NCI-H1092 treated with DMSO at 0.1 percent for 48 hours (cell line): ENCODE results near the gene PEAR1.
A peak's percentile ranks its signal among the peaks of the same experiment; 100 is the strongest.

Experiments
- DNase-seq: peaks from one replicate; lab custom pipeline; 2025; lab: John Stamatoyannopoulos, UW

PEAR1 gene

DNA sequence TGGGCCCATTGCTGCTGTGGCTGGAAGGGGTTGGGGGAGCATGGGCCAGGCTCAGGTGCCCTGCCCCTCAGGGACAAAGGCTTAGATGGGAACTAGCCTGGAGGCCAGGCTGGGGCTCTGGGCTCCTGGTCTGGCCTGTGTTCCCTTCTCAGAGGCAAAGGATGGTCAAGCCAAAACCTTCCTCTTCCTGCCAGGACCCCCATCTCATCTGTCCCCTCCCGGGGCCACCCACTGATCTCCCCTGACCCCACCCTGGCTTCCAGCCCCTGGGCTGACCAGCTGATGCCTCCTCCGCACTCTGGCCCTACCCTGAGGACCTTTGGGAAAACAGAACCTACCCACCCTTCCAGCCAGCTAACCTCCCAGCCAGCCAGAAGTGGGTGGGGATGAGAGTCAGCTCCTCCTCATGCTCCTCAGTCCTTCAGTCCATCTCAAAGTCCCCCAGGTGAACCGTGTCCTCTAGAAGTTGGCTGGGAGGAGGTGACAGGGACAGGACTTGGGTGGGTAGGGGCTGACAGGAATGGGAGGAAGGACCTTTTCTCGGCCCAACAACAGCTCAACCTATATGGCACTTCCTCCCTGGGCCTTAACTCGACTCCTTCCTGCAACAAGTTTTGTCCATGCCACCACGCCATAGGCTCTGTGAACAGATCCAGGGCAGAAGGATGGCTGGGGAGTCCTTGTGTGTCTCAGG, 7.5 kb downstream of the PEAR1 start:
- no peak for DNase-seq

DNA sequence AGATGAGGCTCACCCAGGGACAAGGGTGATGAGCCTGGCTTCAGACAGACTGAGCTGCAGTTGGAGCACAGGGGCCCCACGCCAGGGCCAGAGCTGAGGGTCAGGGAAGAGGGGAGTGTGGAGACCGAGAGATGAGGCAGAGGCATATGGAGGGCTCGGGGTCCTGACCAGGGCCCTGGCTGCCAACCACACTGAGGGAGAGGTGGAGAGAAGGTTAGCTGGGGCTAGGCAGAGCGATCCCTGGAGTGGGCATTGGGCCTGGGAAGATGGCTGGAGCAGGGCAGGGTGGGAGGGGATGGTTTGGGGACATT, 8.0 kb downstream of the PEAR1 start:
- no peak for DNase-seq

- no peak for DNase-seq
Observed at GRCh38 chr1:156901966-156902915, 8.7 kb downstream of the PEAR1 start.

GRCh38 chr1:156903328-156904091, 10.0 kb downstream of the PEAR1 start:
- no peak for DNase-seq

- no peak for DNase-seq
Observed at GRCh38 chr1:156904187-156904959, 10.9 kb downstream of the PEAR1 start.

DNA sequence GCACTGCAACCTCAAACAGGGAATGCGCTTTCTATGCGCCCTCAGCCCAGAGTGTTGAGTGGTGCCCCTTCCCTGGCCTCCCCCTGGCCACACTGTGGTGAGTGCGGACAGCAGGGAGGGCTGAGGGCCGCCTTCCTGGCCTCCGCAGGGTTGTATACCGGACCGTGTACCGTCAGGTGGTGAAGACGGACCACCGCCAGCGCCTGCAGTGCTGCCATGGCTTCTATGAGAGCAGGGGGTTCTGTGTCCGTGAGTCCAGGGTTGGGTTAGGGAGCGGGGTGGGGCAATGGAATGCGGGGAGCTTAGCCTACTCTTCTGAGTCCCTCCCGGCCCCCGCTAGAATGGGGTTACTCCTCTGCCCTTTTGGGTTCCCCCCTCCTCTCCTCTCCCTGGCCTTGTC, 11.7 kb downstream of the PEAR1 start:
- DNase-seq: no peak

- no peak for DNase-seq
Observed at GRCh38 chr1:156905651-156906050, 12.1 kb downstream of the PEAR1 start.

DNA sequence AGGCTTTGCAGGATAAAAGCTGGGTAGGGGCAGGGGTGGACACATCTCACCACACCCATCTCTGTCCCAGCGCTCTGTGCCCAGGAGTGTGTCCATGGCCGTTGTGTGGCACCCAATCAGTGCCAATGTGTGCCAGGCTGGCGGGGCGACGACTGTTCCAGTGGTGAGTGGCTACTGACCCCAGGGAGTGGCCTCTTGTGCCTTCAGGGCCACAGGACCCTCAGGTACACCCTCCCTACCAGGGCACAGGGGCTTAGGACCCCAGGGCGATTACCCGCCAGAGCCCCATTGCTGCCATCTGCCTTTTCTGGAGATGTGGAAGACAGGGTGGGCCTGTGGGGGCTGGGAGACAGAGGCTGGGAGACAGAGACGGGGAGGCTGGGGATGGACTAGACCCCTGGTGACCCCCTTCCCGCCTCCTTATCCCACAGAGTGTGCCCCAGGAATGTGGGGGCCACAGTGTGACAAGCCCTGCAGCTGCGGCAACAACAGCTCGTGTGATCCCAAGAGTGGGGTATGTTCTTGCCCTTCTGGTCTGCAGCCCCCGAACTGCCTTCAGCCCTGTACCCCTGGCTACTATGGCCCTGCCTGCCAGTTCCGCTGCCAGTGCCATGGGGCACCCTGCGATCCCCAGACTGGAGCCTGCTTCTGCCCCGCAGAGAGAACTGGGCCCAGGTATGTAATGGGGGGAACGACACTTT, 12.8 kb downstream of the PEAR1 start:
- no peak for DNase-seq

DNA sequence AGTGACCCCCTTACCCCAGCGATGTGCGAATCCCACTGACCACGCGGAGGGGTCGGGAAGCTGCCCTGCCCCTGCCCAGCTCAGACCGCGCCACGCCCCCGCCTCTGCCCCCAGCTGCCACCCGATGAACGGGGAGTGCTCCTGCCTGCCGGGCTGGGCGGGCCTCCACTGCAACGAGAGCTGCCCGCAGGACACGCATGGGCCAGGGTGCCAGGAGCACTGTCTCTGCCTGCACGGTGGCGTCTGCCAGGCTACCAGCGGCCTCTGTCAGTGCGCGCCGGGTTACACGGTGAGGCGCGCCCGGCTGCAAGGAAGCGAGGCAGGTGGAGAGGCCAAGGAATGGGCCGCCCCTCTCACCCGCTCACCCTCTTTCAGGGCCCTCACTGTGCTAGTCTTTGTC, 15.0 kb downstream of the PEAR1 start:
- no peak for DNase-seq

- DNase-seq: no peak
Observed at GRCh38 chr1:156908955-156909354, 15.4 kb downstream of the PEAR1 start.

GRCh38 chr1:156909671-156910070, 16.2 kb downstream of the PEAR1 start:
- DNase-seq: no peak

- no peak for DNase-seq
Observed at GRCh38 chr1:156910309-156910782, 16.8 kb downstream of the PEAR1 start.

DNA sequence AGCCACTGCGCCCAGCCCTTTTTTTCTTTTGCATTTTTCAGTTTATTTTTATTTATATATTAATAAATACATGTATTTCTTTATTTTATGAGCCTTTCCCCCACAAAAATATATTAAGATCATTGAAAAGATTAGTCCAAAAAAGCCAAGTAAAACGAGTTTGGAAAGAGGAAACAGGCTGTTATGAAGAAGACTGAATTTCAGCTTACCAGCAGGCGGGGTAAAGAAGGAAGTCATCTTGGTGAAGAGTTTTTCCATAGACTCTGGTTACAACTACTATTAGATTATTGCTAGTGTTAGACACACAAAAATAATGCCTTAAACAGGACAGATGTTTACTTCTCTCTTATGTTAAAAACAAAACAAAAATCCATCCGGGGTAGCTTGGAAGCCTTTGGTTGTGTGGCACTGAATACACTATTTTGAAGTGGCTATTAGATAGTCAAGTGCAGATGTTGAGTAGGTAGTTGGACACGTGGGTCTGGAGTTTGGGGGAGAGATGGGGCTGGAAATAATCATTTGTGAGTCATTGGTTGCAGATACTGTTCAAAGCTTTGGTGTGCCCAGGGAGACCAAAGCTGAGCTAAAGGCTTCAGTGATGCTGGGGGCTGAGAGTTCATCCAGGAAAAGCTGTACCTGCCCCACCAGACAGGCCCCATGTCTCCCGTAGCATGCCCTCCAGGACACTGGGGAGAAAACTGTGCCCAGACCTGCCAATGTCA, 18.2 kb downstream of the PEAR1 start:
- peak; percentile 22 for DNase-seq

DNA sequence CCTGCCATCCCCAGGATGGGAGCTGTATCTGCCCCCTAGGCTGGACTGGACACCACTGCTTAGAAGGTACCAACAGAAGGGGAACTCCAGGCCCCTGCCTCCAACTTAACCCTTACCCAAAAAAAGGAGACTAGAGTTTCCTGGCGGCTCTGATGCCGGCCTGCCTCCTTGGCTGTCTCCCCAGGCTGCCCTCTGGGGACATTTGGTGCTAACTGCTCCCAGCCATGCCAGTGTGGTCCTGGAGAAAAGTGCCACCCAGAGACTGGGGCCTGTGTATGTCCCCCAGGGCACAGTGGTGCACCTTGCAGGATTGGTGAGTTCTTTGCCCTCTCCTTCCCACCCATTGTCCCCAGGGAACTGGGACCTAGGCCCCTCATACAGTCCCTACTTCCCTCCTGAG, 18.8 kb downstream of the PEAR1 start:
- DNase-seq: no peak

DNA sequence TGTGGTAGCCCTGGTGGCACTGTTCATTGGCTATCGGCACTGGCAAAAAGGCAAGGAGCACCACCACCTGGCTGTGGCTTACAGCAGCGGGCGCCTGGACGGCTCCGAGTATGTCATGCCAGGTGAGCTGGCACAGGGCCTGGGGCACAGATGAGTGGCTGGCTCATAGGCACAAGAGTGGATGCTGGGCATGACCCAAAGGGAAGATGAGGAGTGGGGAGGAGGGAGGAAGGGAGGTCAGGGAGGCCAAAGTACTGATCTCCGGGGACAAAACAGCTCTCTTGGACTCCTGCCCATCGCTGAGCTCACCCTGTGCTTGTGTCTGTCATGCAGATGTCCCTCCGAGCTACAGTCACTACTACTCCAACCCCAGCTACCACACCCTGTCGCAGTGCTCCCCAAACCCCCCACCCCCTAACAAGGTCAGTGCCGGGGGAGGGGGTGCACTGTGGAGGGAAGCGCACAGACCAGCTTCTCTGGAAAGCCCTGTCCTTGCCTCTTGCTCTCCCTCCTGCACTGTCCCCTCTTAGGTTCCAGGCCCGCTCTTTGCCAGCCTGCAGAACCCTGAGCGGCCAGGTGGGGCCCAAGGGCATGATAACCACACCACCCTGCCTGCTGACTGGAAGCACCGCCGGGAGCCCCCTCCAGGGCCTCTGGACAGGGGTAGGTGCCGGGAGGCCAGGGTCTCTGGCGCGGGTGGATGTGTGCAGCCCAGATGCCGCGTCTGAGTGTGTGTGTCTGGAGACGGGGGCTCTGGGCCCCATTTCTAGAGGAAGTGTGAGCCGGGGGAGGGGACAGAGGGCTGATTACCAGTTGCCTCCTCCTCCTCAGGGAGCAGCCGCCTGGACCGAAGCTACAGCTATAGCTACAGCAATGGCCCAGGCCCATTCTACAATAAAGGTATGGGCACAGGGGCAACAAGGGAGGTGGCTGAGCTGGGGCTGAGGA, 19.6 kb downstream of the PEAR1 start:
- peak; percentile 75 for DNase-seq

DNA sequence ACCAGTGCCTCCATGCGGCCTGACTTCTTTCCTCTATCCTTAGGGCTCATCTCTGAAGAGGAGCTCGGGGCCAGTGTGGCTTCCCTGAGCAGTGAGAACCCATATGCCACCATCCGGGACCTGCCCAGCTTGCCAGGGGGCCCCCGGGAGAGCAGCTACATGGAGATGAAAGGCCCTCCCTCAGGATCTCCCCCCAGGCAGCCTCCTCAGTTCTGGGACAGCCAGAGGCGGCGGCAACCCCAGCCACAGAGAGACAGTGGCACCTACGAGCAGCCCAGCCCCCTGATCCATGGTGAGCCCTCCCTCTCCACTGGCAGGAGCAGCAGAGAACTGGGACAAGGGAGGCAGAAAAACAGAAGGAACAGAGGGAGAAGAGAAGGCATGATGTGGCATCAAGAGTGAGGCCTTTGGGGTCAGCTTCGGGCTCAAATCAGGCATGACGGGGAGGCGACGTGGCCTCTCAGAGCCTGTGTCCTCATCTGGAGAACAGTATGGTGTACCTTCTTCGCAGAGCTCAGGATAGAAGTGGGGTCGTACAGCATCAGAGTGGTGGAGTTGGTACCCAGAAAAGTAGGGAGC, 20.4 kb downstream of the PEAR1 start:
- DNase-seq: no peak

GRCh38 chr1:156914440-156914856, 20.9 kb downstream of the PEAR1 start:
- no peak for DNase-seq

DNA sequence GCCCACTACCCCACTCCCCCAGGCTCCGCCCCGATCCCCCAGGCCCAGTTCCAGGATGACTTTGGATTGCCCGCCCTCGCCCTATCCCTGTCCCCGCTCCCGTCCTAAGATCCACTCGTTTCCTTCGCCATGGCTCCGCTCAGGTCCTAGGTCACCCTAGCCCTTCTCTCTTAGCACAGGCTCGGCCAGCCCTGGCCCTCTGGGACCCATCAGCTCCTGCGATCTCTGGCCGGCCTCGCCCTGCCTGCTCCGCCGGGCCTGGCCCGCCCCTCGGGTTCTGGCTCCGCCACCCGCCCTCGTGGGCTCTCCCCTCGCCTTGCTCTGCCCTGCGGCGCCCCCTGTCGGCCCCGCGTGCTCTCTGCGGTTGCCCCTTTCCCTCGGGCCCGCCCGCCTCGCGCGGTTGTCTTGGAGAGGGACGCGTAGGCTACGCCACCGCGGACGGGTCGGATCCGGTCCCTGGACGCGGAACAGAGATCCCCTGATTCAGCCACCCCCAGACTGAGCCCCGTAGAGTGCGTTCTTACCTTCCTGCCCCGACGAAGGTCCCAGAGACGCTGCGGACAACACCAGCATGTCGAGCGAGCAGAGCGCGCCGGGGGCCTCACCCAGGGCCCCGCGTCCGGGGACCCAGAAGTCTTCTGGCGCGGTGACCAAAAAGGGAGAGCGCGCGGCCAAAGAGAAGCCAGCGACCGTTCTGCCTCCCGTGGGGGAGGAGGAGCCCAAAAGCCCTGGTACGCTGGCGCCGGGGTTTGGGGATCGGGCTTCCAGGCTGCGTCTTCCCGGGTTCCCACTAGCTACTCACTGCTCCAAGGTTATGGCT, 26.9 kb downstream of the PEAR1 start, which contains the start of gene LRRC71:
TSS of gene LRRC71 (plus strand) at position 400 of the 820 bp plus-strand sequence. CDS start at position 572, 172 bp downstream.
- peak; percentile 76 for DNase-seq
